OCI-LY1 (cell line): Measurements from ENCODE around the gene BPHL.
"Not testable (repeated sequence)": the region's sequence is repeated elsewhere in the genome, so short reads cannot be mapped to it uniquely, and the experiment has no call there.

Source experiments
- H2AFZ ChIP-seq: fragments of 200-600 bp; sonication (generic), shearing (Covaris generic); 2 replicates; pipeline ENCODE4 v1.6.0; 2014; ENCODE audit warnings: antibody characterized with exemption, mild to moderate bottlenecking, low read length
- H3F3A ChIP-seq: fragments of 200-600 bp; sonication (generic), shearing (Covaris generic); 2 replicates; pipeline ENCODE4 v1.6.0; 2014; ENCODE audit warnings: mild to moderate bottlenecking, antibody characterized with exemption, low read length, moderate library complexity; ENCODE audit not compliant: insufficient read depth
- H3K27ac ChIP-seq: fragments of 200-600 bp; sonication (generic); 2 replicates; pipeline ENCODE4 v1.5.1; 2014; ENCODE audit warnings: low read length, mixed run types, mild to moderate bottlenecking, low read depth; ENCODE audit not compliant: poor library complexity, severe bottlenecking
- H3K27me3 ChIP-seq: fragments of 200-600 bp; sonication (generic); 2 replicates; pipeline ENCODE4 v1.6.0; 2014; ENCODE audit warnings: antibody characterized with exemption, mild to moderate bottlenecking, low read length, moderate library complexity; ENCODE audit not compliant: insufficient read depth
- H3K36me3 ChIP-seq: fragments of 200-600 bp; sonication (generic); 2 replicates; pipeline ENCODE4 v1.6.1; 2014; ENCODE audit warnings: mild to moderate bottlenecking, antibody characterized with exemption, low read length, moderate library complexity, mixed read lengths; ENCODE audit not compliant: insufficient read depth
- H3K4me1 ChIP-seq: fragments of 200-600 bp; sonication (generic); 2 replicates; pipeline ENCODE4 v1.5.1; 2014; ENCODE audit warnings: mild to moderate bottlenecking, low read length, moderate library complexity; ENCODE audit not compliant: insufficient read depth, severe bottlenecking
- H3K4me2 ChIP-seq: fragments of 200-600 bp; sonication (generic), shearing (Covaris generic); 2 replicates; pipeline ENCODE4 v1.6.1; 2014; ENCODE audit warnings: low read length
- H3K4me3 ChIP-seq: fragments of 200-600 bp; sonication (generic); 2 replicates; pipeline ENCODE4 v1.5.1; 2014; ENCODE audit warnings: low read length, low read depth, mild to moderate bottlenecking, mixed read lengths; ENCODE audit not compliant: poor library complexity, severe bottlenecking
- H3K79me2 ChIP-seq: fragments of 200-600 bp; shearing (Covaris generic); 2 replicates; pipeline ENCODE4 v1.6.1; 2016; ENCODE audit warnings: mixed run types, low read length, mixed read lengths; ENCODE audit not compliant: insufficient read depth
- H3K9ac ChIP-seq: fragments of 200-600 bp; sonication (generic), shearing (Covaris generic); 2 replicates; pipeline ENCODE4 v1.6.1; 2014; ENCODE audit warnings: mild to moderate bottlenecking, low read length, mixed read lengths
- H3K9me2 ChIP-seq: fragments of 200-600 bp; sonication (generic), shearing (Covaris generic); 2 replicates; pipeline ENCODE4 v1.6.1; 2014; ENCODE audit warnings: low read depth, mild to moderate bottlenecking, low read length, mixed read lengths
- H3K9me3 ChIP-seq: fragments of 200-600 bp; shearing (Covaris generic); 2 replicates; pipeline ENCODE4 v1.6.1; 2014; ENCODE audit warnings: low read length, mixed read lengths
- H4K20me1 ChIP-seq: fragments of 200-600 bp; sonication (generic), shearing (Covaris generic); 2 replicates; pipeline ENCODE4 v1.6.0; 2016; ENCODE audit warnings: mild to moderate bottlenecking, low read length; ENCODE audit not compliant: insufficient read depth
- CTCF ChIP-seq: fragments of 200-600 bp; sonication (generic), shearing (Covaris generic); IDR thresholded peaks from 2 replicates; pipeline ENCODE4 v1.5.1; 2017; ENCODE audit warnings: mild to moderate bottlenecking, antibody characterized with exemption, low read length, moderate library complexity, mixed read lengths
- EZH2 ChIP-seq: fragments of 200-600 bp; sonication (generic), shearing (Covaris generic); IDR thresholded peaks from 2 replicates; pipeline ENCODE4 v1.8.0; 2017; ENCODE audit warnings: borderline replicate concordance, mixed run types, mild to moderate bottlenecking, antibody characterized with exemption, low read length, moderate library complexity, mixed read lengths

Gene BPHL

GRCh38 chr6:3077430-3077829, 41.1 kb upstream of the BPHL start:
- no peaks in the 10 kb centered on the region for H4K20me1 ChIP-seq
- H3K9me2 ChIP-seq, result no peaks in the 10 kb centered on the region
- H3K9ac ChIP-seq, result no peak overlapping the region
- peaks cover 35% of the 10 kb centered on the region for H3K79me2 ChIP-seq
- peak overlapping the region; percentile 39 for H3K27ac ChIP-seq
- peaks cover 32% of the 10 kb centered on the region for H3K4me1 ChIP-seq
- H2AFZ ChIP-seq, result no peak overlapping the region
- H3K36me3 ChIP-seq, result peaks cover 57% of the 10 kb centered on the region
- H3K4me2 ChIP-seq, result no peak overlapping the region; the same call in 1 of the 2 replicates
- no peaks in the 10 kb centered on the region for H3K9me3 ChIP-seq
- no peaks in the 10 kb centered on the region for H3F3A ChIP-seq
- H3K27me3 ChIP-seq, result no peaks in the 10 kb centered on the region
- TF ChIP-seq EZH2, result no peak
- no peak for TF ChIP-seq CTCF
- no peak overlapping the region for H3K4me3 ChIP-seq

GRCh38 chr6:3078952-3079351, 39.6 kb upstream of the BPHL start:
- not testable (repeated sequence) for H2AFZ ChIP-seq, H3K9me2 ChIP-seq, H3K9ac ChIP-seq, H3K27me3 ChIP-seq, H3K9me3 ChIP-seq, H3K4me3 ChIP-seq, H3K27ac ChIP-seq, H4K20me1 ChIP-seq, H3K4me2 ChIP-seq, H3F3A ChIP-seq
- H3K36me3 ChIP-seq, result peaks cover 68% of the 10 kb centered on the region
- peaks cover 24% of the 10 kb centered on the region for H3K4me1 ChIP-seq
- H3K79me2 ChIP-seq, result peaks cover 22% of the 10 kb centered on the region

GRCh38 chr6:3079682-3080081, 38.8 kb upstream of the BPHL start:
- Histone ChIP-seq H3K9ac (no peak overlapping the region), H3K27me3 (no peaks in the 10 kb centered on the region), H3K9me3 (no peaks in the 10 kb centered on the region), H3K36me3 (peaks cover 74% of the 10 kb centered on the region), H3F3A (no peaks in the 10 kb centered on the region), H3K9me2 (no peaks in the 10 kb centered on the region), H3K79me2 (peaks cover 17% of the 10 kb centered on the region), H2AFZ (no peak overlapping the region), H4K20me1 (no peaks in the 10 kb centered on the region), H3K4me1 (peaks cover 16% of the 10 kb centered on the region), H3K4me3 (no peak overlapping the region), H3K27ac (no peak overlapping the region), H3K4me2 (no peak overlapping the region)
- TF ChIP-seq CTCF, result no peak
- TF ChIP-seq EZH2, result no peak

- Histone ChIP-seq H3K9ac (no peak overlapping the region), H3K9me3 (no peaks in the 10 kb centered on the region), H4K20me1 (no peaks in the 10 kb centered on the region), H3K4me3 (no peak overlapping the region), H3K4me1 (no peaks in the 10 kb centered on the region), H3K79me2 (no peaks in the 10 kb centered on the region), H3K4me2 (no peak overlapping the region), H3K9me2 (no peaks in the 10 kb centered on the region), H2AFZ (no peak overlapping the region), H3K27ac (no peak overlapping the region), H3F3A (no peaks in the 10 kb centered on the region), H3K27me3 (no peaks in the 10 kb centered on the region), H3K36me3 (peaks cover 93% of the 10 kb centered on the region)
- TF ChIP-seq EZH2 (no peak), CTCF (no peak)
These were observed 36.6 kb upstream of the BPHL start for GRCh38 chr6:3081960-3082359.
